GM21423 (cell line): ENCODE data around the gene OR8B2.
"Not testable (repeated sequence)": the region's sequence is repeated elsewhere in the genome, so short reads cannot be mapped to it uniquely, and the experiment has no call there.

Experiments used
- ATAC-seq: cut with Tn5 transposase; IDR thresholded peaks from one replicate; pipeline ENCODE4 v1.9.1; 2021; ENCODE audit warnings: mild to moderate bottlenecking, moderate library complexity; ENCODE audit not compliant: unreplicated experiment

Gene OR8B2

DNA sequence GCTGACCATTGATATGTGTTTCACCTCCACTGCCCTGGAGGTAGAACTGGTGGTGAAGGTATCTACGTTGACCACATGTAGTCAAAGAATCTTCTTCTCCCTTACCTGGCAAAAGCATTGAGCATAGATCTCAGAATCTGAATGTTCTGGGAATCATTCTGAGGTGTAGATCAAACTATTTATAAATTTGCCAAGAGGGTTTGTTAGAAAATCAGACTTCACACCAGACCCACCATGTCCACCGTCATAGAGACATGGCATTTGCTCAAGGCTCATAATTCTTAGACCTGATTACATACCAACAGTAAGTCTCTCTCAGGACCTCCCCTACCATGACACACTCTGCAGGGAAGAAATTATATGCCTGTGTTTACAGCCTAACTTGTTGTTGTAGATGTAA lies at the start of gene OR8B2:
OR8B2 (minus strand) TSS at position 101 of the 400 bp plus-strand sequence. CDS start 1,156 bp downstream, outside the sequence.
- no peak for ATAC-seq

- ATAC-seq, result no peak
Measured at GRCh38 chr11:124429599-124429998, 45.3 kb upstream of the OR8B2 start.

DNA sequence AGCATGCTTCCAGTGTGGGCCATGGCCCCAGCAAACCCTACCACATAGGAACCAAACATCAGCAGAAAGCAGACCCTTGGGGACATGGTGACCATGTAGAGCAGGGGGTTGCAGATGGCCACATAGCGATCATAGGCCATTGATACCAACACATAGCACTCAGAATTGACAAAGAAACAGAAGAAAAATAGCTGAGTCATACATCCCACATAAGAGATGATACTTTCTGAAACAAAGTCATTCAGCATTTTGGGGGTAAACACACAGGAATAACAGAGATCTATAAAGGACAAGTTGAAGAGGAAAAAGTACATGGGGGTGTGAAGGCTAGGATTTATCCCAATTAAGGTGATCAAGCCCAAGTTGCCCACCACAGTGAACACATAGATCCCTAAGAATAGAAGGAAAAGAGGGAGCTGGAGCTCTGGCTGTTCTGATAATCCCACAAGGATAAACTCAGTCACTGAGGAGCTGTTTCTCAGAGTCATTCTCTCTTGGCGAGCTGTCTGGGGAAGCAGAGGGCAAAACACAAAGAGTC lies 40.2 kb upstream of the OR8B2 start, which contains the start of gene OR8B4:
OR8B4 (minus strand) TSS at position 488 of the 538 bp plus-strand sequence; CDS start at position 488, 0 bp downstream.
- ATAC-seq, result no peak

- no peak for ATAC-seq
Measured at GRCh38 chr11:124421043-124421442, 36.7 kb upstream of the OR8B2 start.

- ATAC-seq, result no peak
Measured at GRCh38 chr11:124415356-124415923, 31.1 kb upstream of the OR8B2 start.

DNA sequence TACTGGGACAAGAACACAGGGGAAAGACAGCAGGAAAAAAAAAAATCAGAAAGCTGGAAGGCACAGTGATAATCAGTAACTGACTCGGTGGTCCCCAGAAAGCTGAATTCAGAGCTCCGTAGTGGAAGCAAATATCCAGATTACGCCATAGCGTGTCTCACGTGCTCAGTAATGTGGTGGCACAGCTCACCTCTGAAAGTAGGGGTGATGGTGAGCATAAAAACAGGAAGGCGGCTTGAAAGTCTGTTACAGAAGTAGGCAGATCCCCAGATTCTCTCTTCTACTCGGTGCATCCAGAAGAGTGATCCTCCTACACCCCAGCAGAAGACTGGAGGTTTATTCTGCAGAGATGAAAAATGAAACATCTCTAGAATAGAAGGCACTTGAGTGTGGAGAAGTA lies 25.6 kb upstream of the OR8B2 start:
- no peak for ATAC-seq

- ATAC-seq, result no peak
Measured at GRCh38 chr11:124405581-124405980, 21.3 kb upstream of the OR8B2 start.

- not testable (repeated sequence) for ATAC-seq
Measured at GRCh38 chr11:124403186-124403585, 18.9 kb upstream of the OR8B2 start.

GRCh38 chr11:124402326-124402922 lies 18.1 kb upstream of the OR8B2 start:
- ATAC-seq, result peak; percentile 92

- ATAC-seq, result no peak
Measured at GRCh38 chr11:124398924-124399323, 14.6 kb upstream of the OR8B2 start, which contains the start of gene OR8B3. Gene OR8B3 (minus strand): TSS chr11:124399024. CDS start chr11:124397351, 1,673 bp downstream.

GRCh38 chr11:124396847-124397246 lies 12.5 kb upstream of the OR8B2 start:
- ATAC-seq, result not testable (repeated sequence)

DNA sequence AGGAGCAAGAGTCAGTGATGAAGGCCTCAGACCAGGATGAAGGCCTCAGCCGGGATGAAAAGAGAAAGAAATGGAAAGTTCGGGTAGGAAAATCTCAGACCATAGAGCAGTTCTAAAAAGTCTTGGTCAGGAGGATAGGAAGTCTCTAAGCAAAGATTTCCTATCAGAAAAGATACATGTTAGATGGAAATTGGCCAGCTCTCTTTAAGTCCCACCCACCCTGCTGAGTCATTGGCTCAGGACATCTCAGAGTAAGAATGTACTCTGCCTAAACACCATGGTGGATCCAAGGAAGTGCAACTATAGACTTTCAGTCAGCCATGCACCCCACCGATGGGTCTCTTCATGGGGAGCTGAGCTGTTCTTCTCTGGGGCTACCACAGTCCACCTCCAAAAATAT lies 10.1 kb upstream of the OR8B2 start:
- no peak for ATAC-seq

GRCh38 chr11:124382857-124383256 lies 1.4 kb downstream of the OR8B2 start:
- not testable (repeated sequence) for ATAC-seq

DNA sequence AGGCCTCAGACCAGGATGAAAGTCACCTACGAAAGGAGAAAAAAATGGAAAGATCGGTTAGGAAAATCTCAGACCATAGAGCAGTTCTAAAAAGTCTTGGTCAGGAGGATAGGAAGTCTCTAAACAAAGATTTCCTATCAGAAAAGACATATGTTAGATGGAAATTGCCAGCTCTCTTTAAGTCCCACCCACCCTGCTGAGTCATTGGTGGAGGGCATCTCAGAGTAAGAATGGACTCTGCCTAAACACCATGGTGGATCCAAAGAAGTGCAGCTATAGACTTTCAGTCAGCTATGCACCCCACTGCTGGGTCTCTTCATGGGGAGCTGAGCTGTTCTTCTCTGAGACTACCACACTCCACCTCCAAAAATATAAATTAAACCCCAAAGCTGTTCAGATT lies 3.7 kb downstream of the OR8B2 start:
- ATAC-seq, result no peak

DNA sequence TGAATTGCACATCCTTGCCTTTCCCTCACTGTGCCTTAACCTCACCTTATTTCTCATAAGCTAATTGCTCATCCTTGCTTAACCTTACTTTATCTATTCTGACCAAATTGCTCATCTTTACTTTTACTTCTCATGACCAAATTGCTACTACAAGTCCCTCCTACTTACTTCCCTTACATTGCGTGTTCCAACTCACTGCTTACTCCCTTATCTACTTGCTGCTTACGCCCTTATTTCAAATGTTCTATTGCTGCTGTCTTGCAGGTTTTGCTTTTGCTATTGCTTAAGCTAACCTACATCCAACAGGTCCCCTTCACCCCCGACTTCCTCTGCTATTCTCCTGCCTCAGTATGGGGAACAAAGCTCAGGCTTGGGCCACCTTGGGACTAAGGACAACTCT lies 8.0 kb downstream of the OR8B2 start:
- no peak for ATAC-seq

- no peak for ATAC-seq
Measured at GRCh38 chr11:124359566-124359965, 24.7 kb downstream of the OR8B2 start.

- ATAC-seq, result no peak
Measured at GRCh38 chr11:124346311-124346955, 37.9 kb downstream of the OR8B2 start.

DNA sequence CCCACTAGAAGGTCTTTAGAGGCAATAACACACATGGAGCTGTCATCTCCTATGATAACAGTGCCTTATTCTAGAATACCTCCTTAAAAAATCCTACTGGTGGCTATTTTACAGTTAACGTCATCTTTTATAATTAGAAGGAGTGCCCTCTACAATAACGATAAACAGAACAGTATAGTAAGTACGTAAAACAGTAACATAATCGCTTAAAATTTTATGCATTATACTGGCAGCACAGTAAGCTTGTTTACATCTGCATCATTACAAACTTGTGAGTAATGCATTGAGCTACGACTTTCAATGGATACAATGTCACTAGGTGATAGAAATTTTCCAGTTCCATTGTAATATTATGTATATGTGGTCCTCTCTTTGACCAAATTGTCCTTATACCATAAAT lies 40.0 kb downstream of the OR8B2 start:
- ATAC-seq, result no peak

GRCh38 chr11:124340142-124340447 lies 44.2 kb downstream of the OR8B2 start:
- ATAC-seq, result no peak

DNA sequence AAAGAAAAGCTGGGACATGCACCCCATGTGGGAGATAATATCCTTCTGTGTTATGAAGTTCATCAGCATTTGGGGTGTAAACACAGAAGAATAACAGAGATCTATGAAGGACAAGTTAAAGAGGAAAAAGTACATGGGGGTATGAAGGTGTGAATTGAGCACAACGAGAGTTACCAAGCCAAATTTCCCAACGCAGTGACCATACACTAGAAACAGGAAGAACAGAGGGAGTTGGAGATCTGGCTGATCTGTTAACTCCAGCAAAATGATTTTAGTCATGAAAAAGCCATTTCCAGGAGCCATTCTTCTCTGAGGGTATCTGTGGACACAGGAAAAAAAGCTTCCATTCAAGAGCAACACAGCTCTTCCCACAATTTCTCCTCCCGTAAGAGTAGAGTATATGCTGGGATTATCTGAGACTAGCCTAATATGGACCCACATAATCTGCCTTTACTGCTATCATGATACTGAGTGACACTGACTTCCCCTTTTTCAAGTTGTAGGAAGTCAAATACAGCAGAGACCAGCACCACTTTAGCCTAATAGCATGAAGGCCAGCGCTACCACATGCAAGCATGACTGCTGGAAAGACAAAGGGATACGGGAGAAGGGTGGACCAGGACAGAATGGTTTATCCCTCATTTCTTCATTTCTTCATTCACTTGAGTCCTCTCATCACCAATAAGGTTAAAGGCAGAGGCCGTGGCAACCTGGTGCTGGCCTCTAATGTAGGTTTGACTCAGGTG lies 44.7 kb downstream of the OR8B2 start:
- no peak for ATAC-seq
